Measurements from ENCODE around the gene GTF2IRD2.
"Not testable (repeated sequence)": the region's sequence is repeated elsewhere in the genome, so short reads cannot be mapped to it uniquely, and the experiment has no call there.

DNA sequence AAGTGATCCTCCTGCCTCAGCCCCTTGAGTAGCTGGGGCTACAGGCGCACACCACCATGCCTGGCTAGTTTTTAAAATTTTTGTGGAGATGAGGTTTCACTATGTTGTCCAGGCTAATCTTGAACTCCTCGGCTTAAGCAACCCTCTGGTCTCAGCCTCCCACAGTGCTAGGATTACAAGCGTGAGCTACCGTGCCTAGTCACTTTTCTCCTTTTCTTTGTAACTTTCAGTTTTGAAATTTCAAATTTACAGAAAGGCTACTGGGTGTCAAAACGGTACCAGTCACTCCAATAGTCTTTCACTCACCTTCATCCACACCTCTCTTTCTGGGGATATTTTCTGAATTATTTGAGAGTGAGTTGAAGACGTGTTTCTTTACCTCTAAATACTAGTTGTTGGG, 76.3 kb downstream of the GTF2IRD2 start:
- TF ChIP-seq, protein P1, sequence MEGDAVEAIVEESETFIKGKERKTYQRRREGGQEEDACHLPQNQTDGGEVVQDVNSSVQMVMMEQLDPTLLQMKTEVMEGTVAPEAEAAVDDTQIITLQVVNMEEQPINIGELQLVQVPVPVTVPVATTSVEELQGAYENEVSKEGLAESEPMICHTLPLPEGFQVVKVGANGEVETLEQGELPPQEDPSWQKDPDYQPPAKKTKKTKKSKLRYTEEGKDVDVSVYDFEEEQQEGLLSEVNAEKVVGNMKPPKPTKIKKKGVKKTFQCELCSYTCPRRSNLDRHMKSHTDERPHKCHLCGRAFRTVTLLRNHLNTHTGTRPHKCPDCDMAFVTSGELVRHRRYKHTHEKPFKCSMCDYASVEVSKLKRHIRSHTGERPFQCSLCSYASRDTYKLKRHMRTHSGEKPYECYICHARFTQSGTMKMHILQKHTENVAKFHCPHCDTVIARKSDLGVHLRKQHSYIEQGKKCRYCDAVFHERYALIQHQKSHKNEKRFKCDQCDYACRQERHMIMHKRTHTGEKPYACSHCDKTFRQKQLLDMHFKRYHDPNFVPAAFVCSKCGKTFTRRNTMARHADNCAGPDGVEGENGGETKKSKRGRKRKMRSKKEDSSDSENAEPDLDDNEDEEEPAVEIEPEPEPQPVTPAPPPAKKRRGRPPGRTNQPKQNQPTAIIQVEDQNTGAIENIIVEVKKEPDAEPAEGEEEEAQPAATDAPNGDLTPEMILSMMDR (conservative IDR thresholded peaks at IDR 0.05; ENCODE audit: low read depth, low read length), result not testable (repeated sequence)
- not testable (repeated sequence) for TF ChIP-seq EZH2phosphoT487 (IDR thresholded peaks at IDR 0.05; ENCODE audit: borderline replicate concordance, low read length); EZH2 (IDR thresholded peaks at IDR 0.05; ENCODE audit: low read length, unreplicated experiment)

All from PC-3 (cell line).